DND-41 (cell line): ENCODE results near the gene ATAD3B.
"Not testable (repeated sequence)": the region's sequence is repeated elsewhere in the genome, so short reads cannot be mapped to it uniquely, and the experiment has no call there.

Source experiments
- EZH2 ChIP-seq: IDR thresholded peaks from 3 replicates; pipeline ENCODE4 v1.6.1; 2012; ENCODE audit warnings: borderline replicate concordance, low read depth, mild to moderate bottlenecking, moderate library complexity, low read length, inconsistent platforms; ENCODE audit not compliant: severe bottlenecking
- TF ChIP-seq, protein P1 (sequence below): IDR thresholded peaks from 2 replicates; pipeline ENCODE4 v1.5.1; 2012; ENCODE audit warnings: borderline replicate concordance, low read length, moderate library complexity, mild to moderate bottlenecking; ENCODE audit not compliant: poor library complexity, severe bottlenecking; ENCODE audit errors: extremely low read depth

DNA sequence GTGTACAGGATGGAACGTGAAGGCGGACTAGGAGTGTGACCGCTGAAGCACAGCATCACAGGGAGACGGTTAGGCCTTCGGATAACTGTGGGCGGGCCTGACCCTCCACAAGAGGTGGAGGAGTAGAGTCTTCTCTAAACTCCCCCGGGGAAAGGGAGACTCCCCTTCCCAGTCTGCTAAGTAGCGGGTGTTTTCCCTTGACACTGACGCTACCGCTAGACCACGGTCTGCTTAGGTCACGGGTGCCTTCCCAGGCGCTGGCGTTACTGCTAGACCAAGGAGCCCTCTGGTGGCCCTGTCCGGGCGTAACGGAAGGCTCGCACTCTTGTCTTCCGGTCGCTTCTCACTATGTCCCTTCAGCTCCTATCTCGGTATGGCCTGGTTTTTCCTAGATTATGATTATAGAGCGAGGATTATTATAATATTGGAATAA lies 33.8 kb downstream of the ATAD3B start:
- TF ChIP-seq, protein P1, sequence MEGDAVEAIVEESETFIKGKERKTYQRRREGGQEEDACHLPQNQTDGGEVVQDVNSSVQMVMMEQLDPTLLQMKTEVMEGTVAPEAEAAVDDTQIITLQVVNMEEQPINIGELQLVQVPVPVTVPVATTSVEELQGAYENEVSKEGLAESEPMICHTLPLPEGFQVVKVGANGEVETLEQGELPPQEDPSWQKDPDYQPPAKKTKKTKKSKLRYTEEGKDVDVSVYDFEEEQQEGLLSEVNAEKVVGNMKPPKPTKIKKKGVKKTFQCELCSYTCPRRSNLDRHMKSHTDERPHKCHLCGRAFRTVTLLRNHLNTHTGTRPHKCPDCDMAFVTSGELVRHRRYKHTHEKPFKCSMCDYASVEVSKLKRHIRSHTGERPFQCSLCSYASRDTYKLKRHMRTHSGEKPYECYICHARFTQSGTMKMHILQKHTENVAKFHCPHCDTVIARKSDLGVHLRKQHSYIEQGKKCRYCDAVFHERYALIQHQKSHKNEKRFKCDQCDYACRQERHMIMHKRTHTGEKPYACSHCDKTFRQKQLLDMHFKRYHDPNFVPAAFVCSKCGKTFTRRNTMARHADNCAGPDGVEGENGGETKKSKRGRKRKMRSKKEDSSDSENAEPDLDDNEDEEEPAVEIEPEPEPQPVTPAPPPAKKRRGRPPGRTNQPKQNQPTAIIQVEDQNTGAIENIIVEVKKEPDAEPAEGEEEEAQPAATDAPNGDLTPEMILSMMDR: not testable (repeated sequence)
- TF ChIP-seq EZH2: not testable (repeated sequence)
